HK-2 (cell line): ENCODE measurements around the gene CABYR.

Experiments
- DNase-seq: peaks from one replicate; pipeline ENCODE4 v3.0.0-alpha.2; 2018; ENCODE audit not compliant: unreplicated experiment

Gene CABYR

DNA sequence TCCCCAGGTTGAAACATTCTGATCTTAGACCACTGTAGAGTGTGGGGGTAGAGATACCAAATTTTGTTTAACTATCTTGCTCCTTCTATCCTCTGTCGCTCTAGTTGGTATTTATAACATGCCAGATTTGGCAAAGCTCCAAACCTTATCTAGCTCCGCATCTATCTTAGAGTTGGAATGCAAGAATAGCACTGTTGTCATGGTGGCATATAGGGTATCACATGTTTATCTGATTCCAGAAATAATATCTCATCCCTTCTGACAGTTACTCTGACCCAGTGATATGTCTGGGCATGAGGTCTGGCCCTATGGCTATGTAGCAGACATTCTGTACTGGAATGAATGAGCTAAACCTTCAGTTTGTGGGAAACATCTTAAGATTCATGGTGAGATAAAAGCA lies 51.7 kb downstream of the CABYR start:
- DNase-seq = no peak

DNA sequence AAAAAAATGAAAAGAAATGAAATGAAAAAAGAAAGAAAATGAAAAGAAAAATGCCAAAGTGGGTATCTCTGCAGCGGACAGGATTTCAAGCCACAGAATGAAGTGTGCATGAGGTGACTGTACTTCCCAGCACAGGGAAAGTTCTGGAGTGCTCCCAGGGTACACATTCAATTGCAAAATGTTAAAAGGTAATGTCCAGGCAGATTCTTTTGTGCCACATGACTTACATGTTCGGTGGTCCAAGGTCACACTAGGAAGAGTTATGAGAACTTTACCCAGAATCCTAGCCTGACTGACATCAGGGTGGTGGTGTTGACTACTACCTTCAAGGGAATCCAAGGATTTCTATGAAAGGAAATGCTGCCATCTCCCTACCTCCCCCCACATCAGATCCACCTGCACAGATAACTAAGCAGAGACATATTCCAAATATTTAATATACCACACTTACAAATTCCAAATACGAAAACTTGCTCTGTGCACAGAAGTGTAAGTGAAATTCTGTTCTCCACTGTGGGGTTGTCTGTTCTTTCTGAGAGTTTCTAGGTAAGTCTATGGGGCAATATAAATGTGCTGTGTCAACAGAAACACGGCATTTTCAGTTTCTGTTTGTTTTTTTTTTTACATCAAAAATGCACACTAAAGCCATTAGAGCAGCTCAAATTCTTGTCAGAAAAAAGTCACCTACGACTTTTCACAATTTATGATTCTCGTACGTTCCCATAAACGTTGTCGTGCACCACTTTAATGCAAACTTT lies 56.6 kb downstream of the CABYR start:
- no peak for DNase-seq

DNA sequence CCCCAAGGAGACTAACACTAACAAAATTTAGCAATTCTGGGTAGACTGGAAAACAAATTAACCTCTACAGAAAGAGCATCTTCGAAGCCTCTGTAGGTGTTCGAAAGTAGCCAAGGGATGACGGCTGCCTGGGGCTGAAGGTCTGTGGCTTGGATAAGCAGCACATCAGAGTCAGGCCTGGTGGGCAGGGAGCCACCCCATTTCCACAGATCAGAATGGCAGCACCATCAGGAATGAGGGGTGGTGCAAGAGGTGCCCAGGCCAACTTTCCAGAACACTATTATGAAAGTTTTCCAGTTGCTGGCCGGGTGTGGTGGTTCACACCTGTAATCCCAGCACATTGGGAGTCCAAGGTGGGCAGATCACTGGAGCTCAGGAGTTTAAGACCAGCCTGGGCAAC lies 57.9 kb downstream of the CABYR start:
- no peak for DNase-seq

DNA sequence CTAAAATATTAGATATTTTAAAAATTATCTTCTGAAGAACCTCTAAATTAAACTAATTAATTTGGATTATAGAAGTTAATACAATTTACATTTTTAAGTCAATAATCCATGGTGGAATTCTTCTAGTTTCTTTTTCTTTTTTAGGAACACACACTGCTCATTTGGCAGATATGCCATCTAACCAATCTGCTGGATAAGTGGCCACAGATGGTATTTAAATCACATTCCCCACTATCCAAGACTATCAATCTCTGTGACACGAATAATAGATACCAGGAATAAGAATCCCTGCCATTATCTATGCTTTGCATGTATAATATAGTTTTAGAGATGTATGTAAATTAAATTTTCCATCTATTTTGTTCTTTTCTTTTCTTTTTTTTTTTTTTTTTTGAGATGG lies 58.5 kb downstream of the CABYR start:
- no peak for DNase-seq

DNA sequence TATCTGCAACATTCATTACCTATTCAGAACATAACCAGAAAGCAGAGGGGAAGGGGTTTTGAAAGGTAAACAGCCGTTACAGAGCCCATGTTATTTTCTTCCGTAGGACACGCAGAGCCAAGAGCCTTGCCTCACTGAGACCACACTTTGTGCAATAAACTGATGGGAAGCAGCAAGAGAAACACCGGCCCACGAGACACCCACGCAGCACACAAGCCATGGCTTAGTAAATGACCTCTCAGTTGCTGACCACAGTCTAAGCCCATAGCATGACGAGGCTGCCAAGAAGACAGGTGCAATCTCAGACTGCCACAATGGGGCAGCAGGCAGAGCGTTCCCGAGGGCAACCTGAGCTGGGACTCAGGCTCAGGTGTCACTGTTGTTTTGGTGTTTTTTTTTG lies 59.6 kb downstream of the CABYR start:
- no peak for DNase-seq

DNA sequence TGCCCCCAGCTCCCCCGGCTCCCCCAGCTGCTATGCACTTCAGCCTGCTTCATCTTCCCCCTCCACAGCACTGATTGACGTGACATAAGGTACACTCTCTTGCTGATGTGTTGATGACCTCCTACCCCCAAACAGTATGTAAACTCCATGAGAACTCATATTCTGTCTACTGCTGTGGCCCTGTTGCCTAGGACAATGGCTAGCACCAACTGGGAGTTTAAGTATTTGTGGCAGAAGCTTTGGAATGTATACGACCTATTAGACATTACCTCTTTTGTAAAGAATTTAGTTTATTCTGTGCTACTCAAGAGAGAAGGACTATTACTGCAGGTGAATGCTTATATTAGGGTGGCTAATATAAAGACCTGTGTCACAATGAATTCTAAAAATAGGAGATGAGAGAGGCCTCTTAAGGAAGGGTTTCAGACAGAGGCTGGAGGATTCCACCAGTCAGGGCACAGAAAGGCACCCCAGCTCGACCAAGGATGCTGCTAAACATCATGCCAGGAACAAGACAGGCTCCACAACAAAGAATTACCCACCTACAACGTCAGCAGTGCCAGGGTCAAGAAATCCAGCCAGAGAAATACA lies 60.6 kb downstream of the CABYR start:
- DNase-seq = no peak

DNA sequence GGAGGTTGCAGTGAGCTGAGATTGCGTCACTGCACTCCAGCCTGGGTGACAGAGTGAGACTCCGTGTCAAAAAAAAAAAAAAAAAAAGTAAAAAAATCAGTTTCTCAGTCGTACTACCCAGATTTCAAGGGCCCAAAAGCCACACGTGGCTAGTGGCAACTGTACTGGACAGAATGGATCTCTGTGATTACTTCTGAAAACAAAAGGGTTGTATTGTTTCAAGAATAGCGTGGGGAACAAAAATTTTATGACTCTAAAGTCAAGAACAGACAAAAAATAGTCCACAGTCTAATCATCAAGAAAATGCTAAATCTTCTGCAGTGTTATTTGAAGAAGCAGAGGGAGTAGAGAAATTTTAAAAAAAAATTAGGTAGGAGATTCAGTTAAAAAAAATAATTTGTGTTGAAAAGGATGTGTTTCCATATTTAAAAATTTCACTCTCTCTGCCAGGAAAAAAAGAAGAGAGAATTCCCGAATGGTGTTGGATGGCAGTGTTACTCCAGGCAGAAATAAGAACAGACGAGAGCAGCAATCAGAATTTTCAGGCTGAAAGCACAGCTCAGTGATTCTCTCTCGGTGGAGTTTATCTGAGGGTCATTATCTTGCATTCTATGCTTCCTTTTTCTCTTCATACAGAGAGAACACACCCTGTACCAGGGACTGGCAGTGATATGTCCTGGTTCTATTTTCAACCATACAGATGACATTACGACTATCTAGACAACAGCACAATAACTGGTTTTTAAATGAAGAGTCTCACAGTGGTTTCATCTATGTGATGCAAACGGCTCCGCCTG lies 61.8 kb downstream of the CABYR start:
- no peak for DNase-seq

DNA sequence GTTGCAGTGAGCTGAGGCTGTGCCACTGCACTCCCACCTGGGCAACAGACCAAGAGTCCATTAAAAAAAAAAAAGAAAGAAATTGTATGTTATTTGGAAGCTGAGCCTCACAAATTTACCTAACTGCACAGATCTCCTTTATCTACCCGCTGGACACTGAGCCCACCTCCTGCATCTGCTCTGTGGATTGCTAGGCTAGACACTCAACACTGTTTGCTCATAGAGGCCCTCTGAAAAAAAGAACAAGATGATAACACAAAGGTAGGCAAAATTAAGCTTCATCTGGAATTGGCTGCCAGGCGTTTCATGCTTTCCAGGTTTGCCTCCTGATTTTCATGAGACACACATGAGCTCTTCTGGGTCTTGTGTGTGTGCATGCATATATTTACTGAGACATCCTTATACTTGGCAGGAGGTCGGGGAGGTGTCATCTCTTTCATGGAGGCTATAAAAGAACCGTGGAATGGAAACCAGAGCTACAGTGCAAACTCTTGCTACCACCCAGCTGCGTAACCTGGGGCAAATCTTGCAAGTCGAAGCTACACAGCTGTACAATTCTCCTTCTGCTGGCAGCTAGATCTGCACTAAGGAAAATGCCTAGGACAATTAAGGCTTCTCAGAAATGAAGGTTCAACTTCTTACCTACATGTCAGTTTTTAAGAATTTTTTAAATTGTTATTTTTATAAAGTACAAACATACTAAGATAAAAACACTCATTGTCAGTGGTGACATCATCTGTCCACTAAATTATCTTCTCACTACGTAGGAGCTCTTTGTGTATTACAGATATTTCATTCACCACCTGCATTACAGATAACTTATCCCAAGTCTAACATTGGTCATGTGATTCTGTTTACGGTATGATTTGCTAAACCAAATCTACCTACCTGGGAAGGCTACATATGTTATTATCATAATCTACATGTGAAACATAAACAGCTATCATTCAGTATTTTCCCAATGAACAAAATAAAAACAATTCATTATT lies 63.1 kb downstream of the CABYR start:
- no peak for DNase-seq

DNA sequence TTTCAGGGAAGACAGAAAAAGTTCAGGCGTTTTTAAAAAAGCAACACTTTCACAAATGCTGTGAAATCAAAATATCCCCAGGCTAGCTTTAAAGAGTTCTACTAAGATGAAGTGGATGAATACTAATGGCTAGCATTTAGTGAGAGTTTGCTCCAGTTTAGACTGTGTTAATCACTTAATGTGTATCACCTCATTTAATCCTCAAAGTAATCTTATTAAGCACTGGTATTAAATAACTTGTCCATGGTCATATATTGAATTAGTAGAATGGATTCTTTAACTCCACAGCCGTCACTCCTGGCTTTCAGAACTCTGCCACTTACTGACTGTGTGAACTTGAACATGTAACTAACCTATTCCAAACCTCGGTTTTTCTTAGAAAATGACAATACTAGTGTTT lies 66.0 kb downstream of the CABYR start:
- no peak for DNase-seq

DNA sequence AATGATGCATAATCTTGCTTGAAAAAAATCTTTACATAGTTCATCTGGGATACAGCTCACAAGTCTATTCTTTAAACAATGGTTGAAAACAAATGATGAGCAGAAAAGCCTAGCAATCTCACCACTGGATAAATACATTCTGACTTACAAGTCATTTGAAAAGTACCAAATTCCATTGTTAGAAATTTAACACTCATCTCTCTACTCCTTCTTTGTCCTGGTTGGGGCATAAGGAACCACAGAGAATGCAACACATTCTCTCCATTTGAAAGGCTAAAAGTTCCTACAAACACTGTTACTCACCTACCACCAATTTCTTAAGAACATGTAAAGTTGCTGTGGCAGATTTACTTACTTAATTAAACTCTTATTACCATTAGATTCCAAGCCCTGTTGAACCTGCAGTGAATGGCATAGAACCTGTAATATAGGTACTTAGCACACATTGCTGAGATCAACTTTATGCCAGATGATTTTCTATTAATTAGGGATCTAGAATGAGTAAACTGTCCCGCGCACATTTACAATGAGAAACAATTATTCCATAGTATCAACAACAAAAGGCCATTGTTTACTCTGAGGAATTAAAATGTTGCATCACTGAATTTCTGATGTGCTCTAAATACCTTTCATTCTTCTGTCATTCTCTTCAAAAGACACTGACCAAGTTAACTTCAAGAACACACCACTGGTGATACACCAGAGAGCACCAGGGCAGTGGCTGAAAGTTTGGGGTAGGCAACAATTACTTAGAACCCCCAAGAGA lies 69.6 kb downstream of the CABYR start:
- no peak for DNase-seq

DNA sequence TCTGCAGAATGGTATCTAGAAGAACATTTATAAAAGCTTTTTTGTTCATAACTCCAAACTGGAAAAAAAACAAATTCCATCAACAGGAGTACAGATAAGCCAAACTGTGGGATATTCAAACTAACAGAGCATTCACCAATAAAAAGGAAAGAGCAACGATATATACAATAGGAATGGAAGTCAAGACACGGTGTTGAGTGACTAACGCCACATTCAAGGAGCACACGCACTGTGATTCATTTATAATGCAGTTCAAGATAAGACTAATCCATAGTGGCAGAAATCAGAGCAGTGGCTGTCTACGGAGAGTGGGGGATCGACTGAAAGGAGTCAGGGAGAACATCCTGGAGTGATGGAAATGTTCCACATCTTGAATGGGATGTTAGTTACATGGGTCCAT lies 70.7 kb downstream of the CABYR start:
- DNase-seq = no peak
